Adrenal gland (tissue), 5 donors: ENCODE measurements around the gene CRP.

ENCODE experiments used
- POLR2A ChIP-seq, 2 donors: fragments of 450-650 bp; IDR thresholded peaks; one replicate each; pipeline ENCODE4 v1.6.1; 2017; ENCODE audit warnings: antibody characterized with exemption in 2 of 2, mild to moderate bottlenecking in 2 of 2, moderate library complexity in 1 of 2
- TF ChIP-seq, protein P1 (sequence below), 6 experiments: fragments of 450-650 bp in 4 of 6; fragments of 200-600 bp in 2 of 6; sonication (generic) in 1 of 6; IDR thresholded peaks; 1 replicate in 5 of 6; 2 replicates in 1 of 6; pipeline versions ENCODE4 v1.5.1 to v1.8.0; 2016 to 2021; ENCODE audit warnings: antibody characterized with exemption in 6 of 6, mild to moderate bottlenecking in 2 of 6, moderate library complexity in 1 of 6
- donor health status: DM: no; HTN: no; CAD: no.

DNA sequence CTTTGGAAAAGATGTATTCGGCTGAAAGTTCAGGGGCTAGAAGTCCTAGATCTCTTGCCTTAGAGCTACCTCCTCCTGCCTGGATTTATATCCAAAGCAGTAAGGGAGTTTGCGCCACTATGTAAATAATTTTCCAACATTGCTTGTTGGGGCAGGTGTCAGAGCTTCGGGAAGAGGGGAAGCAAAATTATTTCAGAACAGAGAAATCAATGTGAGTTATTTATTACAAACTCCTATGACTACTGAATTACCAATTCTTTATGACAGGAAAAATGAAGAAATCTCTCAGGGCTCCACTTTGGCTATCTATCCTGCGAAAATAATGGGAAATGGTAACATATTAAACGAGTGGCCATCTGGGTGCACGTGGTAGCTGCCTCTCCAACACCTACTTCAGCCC is at the start of gene CRP:
- TF ChIP-seq, protein P1, sequence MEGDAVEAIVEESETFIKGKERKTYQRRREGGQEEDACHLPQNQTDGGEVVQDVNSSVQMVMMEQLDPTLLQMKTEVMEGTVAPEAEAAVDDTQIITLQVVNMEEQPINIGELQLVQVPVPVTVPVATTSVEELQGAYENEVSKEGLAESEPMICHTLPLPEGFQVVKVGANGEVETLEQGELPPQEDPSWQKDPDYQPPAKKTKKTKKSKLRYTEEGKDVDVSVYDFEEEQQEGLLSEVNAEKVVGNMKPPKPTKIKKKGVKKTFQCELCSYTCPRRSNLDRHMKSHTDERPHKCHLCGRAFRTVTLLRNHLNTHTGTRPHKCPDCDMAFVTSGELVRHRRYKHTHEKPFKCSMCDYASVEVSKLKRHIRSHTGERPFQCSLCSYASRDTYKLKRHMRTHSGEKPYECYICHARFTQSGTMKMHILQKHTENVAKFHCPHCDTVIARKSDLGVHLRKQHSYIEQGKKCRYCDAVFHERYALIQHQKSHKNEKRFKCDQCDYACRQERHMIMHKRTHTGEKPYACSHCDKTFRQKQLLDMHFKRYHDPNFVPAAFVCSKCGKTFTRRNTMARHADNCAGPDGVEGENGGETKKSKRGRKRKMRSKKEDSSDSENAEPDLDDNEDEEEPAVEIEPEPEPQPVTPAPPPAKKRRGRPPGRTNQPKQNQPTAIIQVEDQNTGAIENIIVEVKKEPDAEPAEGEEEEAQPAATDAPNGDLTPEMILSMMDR (IDR thresholded peaks at IDR 0.05): no peak
- no peak for TF ChIP-seq POLR2A (IDR thresholded peaks at IDR 0.05)
